22Rv1 (cell line): ENCODE measurements around the gene ENDOG.

Source experiments
- CTCF ChIP-seq: fragments of 450-650 bp; IDR thresholded peaks from 2 replicates; pipeline ENCODE4 v1.5.1; 2017; ENCODE audit warnings: mild to moderate bottlenecking
- ZFX ChIP-seq: fragments of 450-650 bp; IDR thresholded peaks from 2 replicates; pipeline ENCODE4 v1.6.1; 2017; ENCODE audit warnings: antibody characterized with exemption, borderline replicate concordance

GRCh38 chr9:128782669-128783068 lies 35.6 kb upstream of the ENDOG start:
- no peak for TF ChIP-seq CTCF
- no peak for TF ChIP-seq ZFX
